CD4-positive, alpha-beta T cell (primary cell): Measurements from ENCODE around the gene PARP2. TPM values are rescaled to one million over a fixed set of nuclear protein-coding genes. Genes with fewer than 3 reads are reported as not detected.

Source experiments
- ATAC-seq: fragments of 200-7000 bp; cut with Tn5 transposase; one replicate; pipeline ENCODE4 v1.10.0; 2022; ENCODE audit warnings: mild to moderate bottlenecking; ENCODE audit not compliant: poor library complexity
- CTCF ChIA-PET: fragments of 350-600 bp; sonication (Branson Sonifier 250); formaldehyde crosslinking; loops from one replicate; lab custom pipeline; 2021; ENCODE audit warnings: antibody characterized with exemption, inconsistent platforms; lab: Charles Lee
- POLR2A ChIA-PET: fragments of 350-600 bp; sonication (Branson Sonifier 250); formaldehyde crosslinking; loops from one replicate; lab custom pipeline; 2021; ENCODE audit warnings: antibody characterized with exemption, inconsistent platforms; lab: Charles Lee
- DNase-seq, 14 experiments: peaks; one replicate each; pipeline ENCODE4 v3.0.0-alpha.2; 2013 to 2020; ENCODE audit warnings: mixed read lengths in 2 of 14
- H3K27ac ChIP-seq, 2 donors: one replicate each; pipeline versions ENCODE4 v1.5.1 to v1.7.0; 2013; ENCODE audit warnings: low read length in 2 of 2, low read depth in 1 of 2, mild to moderate bottlenecking in 1 of 2
- H3K27me3 ChIP-seq, 2 experiments: 1 replicate in 1 of 2; 2 replicates in 1 of 2; pipeline versions ENCODE4 v1.6.1 to v1.7.0; 2013; ENCODE audit warnings: low read length in 2 of 2, control low read depth in 1 of 2, mild to moderate bottlenecking in 1 of 2, moderate library complexity in 1 of 2; ENCODE audit not compliant: insufficient read depth in 2 of 2, control insufficient read depth in 1 of 2
- H3K36me3 ChIP-seq: one replicate; pipeline ENCODE4 v1.6.1; 2013; ENCODE audit warnings: low read length, control low read depth; ENCODE audit not compliant: insufficient read depth
- H3K4me1 ChIP-seq: one replicate; pipeline ENCODE4 v1.6.1; 2013; ENCODE audit warnings: low read length, control low read depth; ENCODE audit not compliant: insufficient read depth
- H3K4me3 ChIP-seq: one replicate; pipeline ENCODE4 v1.5.1; 2013; ENCODE audit warnings: mild to moderate bottlenecking, low read length, moderate library complexity
- H3K9me3 ChIP-seq, 2 experiments: 1 replicate in 1 of 2; 2 replicates in 1 of 2; pipeline versions ENCODE4 v1.6.1 to v1.7.0; 2013; ENCODE audit warnings: low read length in 2 of 2, mild to moderate bottlenecking in 2 of 2, control low read depth in 1 of 2, moderate library complexity in 1 of 2; ENCODE audit not compliant: control insufficient read depth in 1 of 2, insufficient read depth in 1 of 2
- H3K27ac Mint-ChIP-seq: one replicate; pipeline ENCODE4 v1.8.0; 2020; ENCODE audit warnings: mixed read lengths
- H3K27me3 Mint-ChIP-seq: one replicate; pipeline ENCODE4 v1.8.0; 2021; ENCODE audit warnings: mixed read lengths
- H3K36me3 Mint-ChIP-seq: one replicate; pipeline ENCODE4 v1.8.0; 2021; ENCODE audit warnings: low read depth, mixed read lengths
- H3K4me1 Mint-ChIP-seq: one replicate; pipeline ENCODE4 v1.8.0; 2021; ENCODE audit warnings: low read depth, mixed read lengths
- H3K4me3 Mint-ChIP-seq: one replicate; pipeline ENCODE4 v1.8.0; 2020; ENCODE audit warnings: mild to moderate bottlenecking, mixed read lengths
- H3K9me3 Mint-ChIP-seq: one replicate; pipeline ENCODE4 v1.8.0; 2020; ENCODE audit warnings: mixed read lengths
- CTCF ChIP-seq: fragments of 200-600 bp; IDR thresholded peaks from one replicate; pipeline ENCODE4 v1.8.0; 2022; ENCODE audit warnings: antibody characterized with exemption, mild to moderate bottlenecking
- intact Hi-C, 2 experiments: fragments of 100-400 bp; cut with DNase I in 1 of 2; cut with micrococcal nuclease in 1 of 2; formaldehyde crosslinking; loops; one replicate each; pipeline versions ENCODE4 v1.15.1 to v1.9.0; 2023 to 2025; cut with DNase I, micrococcal nuclease
- polyA plus RNA-seq, 2 donors: library from polyadenylated mRNA; unstranded; fragments of 120-200 nt; gene quantifications; one replicate each; pipeline ENCODE4 v1.2.1, GENCODE V29; 2013
- total RNA-seq, 174 experiments: library from RNA in 2 of 174; stranded (reverse) in 2 of 174; gene quantifications; one replicate each; pipeline ENCODE4 v1.2.3 and lab custom pipeline; 2021 to 2026

Gene PARP2
- total RNA-seq (10 to 100 TPM; 16.3 to 20.4 TPM), total RNA-seq (lab: John Stamatoyannopoulos, UW) (2.9 to 48.2 (median 14.5) reads per million in 172 experiments)
- polyA plus RNA-seq (2013, experiment 1 of 2), result 13.3 TPM
- 10.2 TPM for polyA plus RNA-seq (2013, experiment 2 of 2)

GRCh38 chr14:20343092-20343861 is at the start of gene PARP2:
Gene PARP2, plus strand, starts transcription at chr14:20343635. Its CDS starts 7 bp downstream, at chr14:20343642.
- peaks cover 0 to 4% of the 10 kb centered on the region in 2 experiments for H3K9me3 ChIP-seq
- Mint-ChIP-seq H3K4me3 (peak within 1 kb of the TSS; percentile 99), H3K4me1 (peaks cover 11% of the 10 kb centered on the region)

GRCh38 chr14:20294636-20295035 is 48.8 kb upstream of the PARP2 start:
- POLR2A ChIA-PET, result no interaction called here
- no peak overlapping the region for H3K27ac Mint-ChIP-seq
- TF ChIP-seq CTCF, result no peak
- no peak for DNase-seq
- H3K36me3 ChIP-seq, result peaks cover 91% of the 10 kb centered on the region
- H3K4me1 ChIP-seq, result no peaks in the 10 kb centered on the region
- H3K9me3 Mint-ChIP-seq, result no peaks in the 10 kb centered on the region
- H3K27ac ChIP-seq, result no peak overlapping the region
- intact Hi-C loops, result no loop called here
- no peak for ATAC-seq
- CTCF ChIA-PET, result no interaction called here
- peaks cover 91% of the 10 kb centered on the region for H3K36me3 Mint-ChIP-seq
- H3K4me3 ChIP-seq, result no peak overlapping the region
- H3K9me3 ChIP-seq, result no peaks in the 10 kb centered on the region
- no peak overlapping the region for H3K4me3 Mint-ChIP-seq
- H3K4me1 Mint-ChIP-seq, result no peaks in the 10 kb centered on the region
- no peaks in the 10 kb centered on the region for H3K27me3 Mint-ChIP-seq
- no peaks in the 10 kb centered on the region for H3K27me3 ChIP-seq

More at GRCh38 chr14:20343092-20343861, at the start of gene PARP2:
- peaks cover 5% of the 10 kb centered on the region for H3K36me3 ChIP-seq
- Mint-ChIP-seq H3K36me3 (peaks cover 33% of the 10 kb centered on the region), H3K27me3 (no peaks in the 10 kb centered on the region), H3K9me3 (no peaks in the 10 kb centered on the region), H3K27ac (peak within 1 kb of the TSS; percentile 97)
- CTCF ChIA-PET, result interaction anchor here (0.6 to 4.0 kb wide), 11 partner anchors 10 to 348 kb away, joined by 3 to 34 read pairs (median 4); partner anchors contain the start of genes CCNB1IP1, RNASE4, TEP1 and TTC5
- POLR2A ChIA-PET, result interaction anchor here (0.9 to 4.0 kb wide), 19 partner anchors 9 to 339 kb away, joined by 3 to 85 read pairs (median 8); partner anchors contain the start of genes APEX1, CCNB1IP1, OSGEP and PIP4P1
- TF ChIP-seq CTCF, result no peak
- H3K27me3 ChIP-seq, result no peaks in the 10 kb centered on the region
- peak within 1 kb of the TSS; percentile 83 for H3K4me3 ChIP-seq
- H3K4me1 ChIP-seq, result no peaks in the 10 kb centered on the region
- DNase-seq, result peak; percentile 70 to 97 (median 82)
- ATAC-seq, result peak; percentile 81
- H3K27ac ChIP-seq, result peak within 1 kb of the TSS; percentile 92 to 95
- intact Hi-C loops, result loop anchor here (1.0 to 5.0 kb wide), 9 partner anchors 10 to 340 kb away; partner anchors contain the start of genes CCNB1IP1 (in 1 of the 2), PIP4P1 (in 1 of the 2), PNP (in 1 of the 2) and RNASE4 (in 1 of the 2)

- H3K27me3 Mint-ChIP-seq, result no peaks in the 10 kb centered on the region
- no peak for TF ChIP-seq CTCF
- ATAC-seq (no peak), DNase-seq (peak in 2 of 14 experiments; percentile 37 to 40)
- Histone ChIP-seq H3K4me1 (no peaks in the 10 kb centered on the region), H3K27ac (no peak overlapping the region), H3K36me3 (peaks cover 88% of the 10 kb centered on the region), H3K27me3 (no peaks in the 10 kb centered on the region), H3K4me3 (no peak overlapping the region), H3K9me3 (no peaks in the 10 kb centered on the region)
- no peak overlapping the region for H3K27ac Mint-ChIP-seq
- POLR2A ChIA-PET, result no interaction called here
- no peaks in the 10 kb centered on the region for H3K9me3 Mint-ChIP-seq
- H3K4me1 Mint-ChIP-seq, result no peaks in the 10 kb centered on the region
- CTCF ChIA-PET, result no interaction called here
- intact Hi-C loops, result no loop called here
- H3K4me3 Mint-ChIP-seq, result no peak overlapping the region
- H3K36me3 Mint-ChIP-seq, result peaks cover 91% of the 10 kb centered on the region
Observed at GRCh38 chr14:20295067-20295466, 48.4 kb upstream of the PARP2 start.
